CD4-positive, alpha-beta T cell treated with Interleukin-10 for 1 hour (primary cell): Measurements from ENCODE around the gene DNAH17.

Source experiments
- DNase-seq: peaks from one replicate; pipeline ENCODE4 v3.0.0-alpha.2; 2020

Gene DNAH17

GRCh38 chr17:78378225-78379130 lies 198.7 kb downstream of the DNAH17 start, which contains the start of gene PGS1:
Gene PGS1 (plus strand): TSS chr17:78378649. CDS start chr17:78378666, 17 bp downstream.
- DNase-seq, result peak; percentile 84

- DNase-seq, result no peak
Measured at GRCh38 chr17:78377858-78378224, 199.4 kb downstream of the DNAH17 start.

GRCh38 chr17:78376161-78376560 lies 201.0 kb downstream of the DNAH17 start:
- no peak for DNase-seq

- DNase-seq, result no peak
Measured at GRCh38 chr17:78375401-78376151, 201.6 kb downstream of the DNAH17 start.

- DNase-seq, result no peak
Measured at GRCh38 chr17:78374631-78375274, 202.4 kb downstream of the DNAH17 start.

- no peak for DNase-seq
Measured at GRCh38 chr17:78374189-78374588, 203.0 kb downstream of the DNAH17 start.
